ENCODE measurements around the gene CLINT1. TPM values are rescaled to one million over a fixed set of nuclear protein-coding genes. Genes with fewer than 3 reads are reported as not detected.
"Not testable (repeated sequence)": the region's sequence is repeated elsewhere in the genome, so short reads cannot be mapped to it uniquely, and the experiment has no call there.

Gene CLINT1
- total RNA-seq, 8 experiments from 2014 or later, result 31.8 to 83.5 (median 53.8) TPM

- Histone ChIP-seq H3K4me3 (peak overlapping the region; percentile 54 to 97 (median 77)), H3K4me1 (replicated peaks in 1 of 2) (peaks cover 9 to 24% of the 10 kb centered on the region in 2 donors), H3K27ac (peak overlapping the region; percentile 82 to 93)
- 0 to 18% (median 5%) methylated on average over 2 to 5 of the region's 5 CpGs for WGBS, 10 experiments
- in situ Hi-C loops (cut with MboI; ENCODE audit: low pct_unique_long_range_greater_than_20kb in 2 of 9, low sequenced_read_pairs in 9 of 9, unreplicated experiment in 9 of 9), result loop anchor here in 1 of 9 experiments (10.0 kb wide), 1 partner anchor 57 kb away; no protein-coding TSS in a partner anchor
- peak in 6 of 8 experiments; percentile 2 to 9 (median 4) for ATAC-seq (replicated peaks in 6 of 8)
Measured at GRCh38 chr5:157857816-157858526, 974 bp downstream of the CLINT1 start.

- no peak overlapping the region for H3K27ac ChIP-seq
Measured at GRCh38 chr5:157855404-157855994, 3.4 kb downstream of the CLINT1 start.

GRCh38 chr5:157853365-157853764 lies 5.6 kb downstream of the CLINT1 start:
- ATAC-seq (replicated peaks in 6 of 8); H3K27ac ChIP-seq; H3K4me3 ChIP-seq: not testable (repeated sequence)
- in situ Hi-C loops (cut with MboI; ENCODE audit: low pct_unique_long_range_greater_than_20kb in 2 of 9, low sequenced_read_pairs in 9 of 9, unreplicated experiment in 9 of 9), result loop anchor here in 1 of 9 experiments (10.0 kb wide), 1 partner anchor 61 kb away; no protein-coding TSS in a partner anchor
- WGBS, 10 experiments, result 95 to 100% (median 100%) methylated on average over 1 to 9 of the region's 9 CpGs; no CpG with 5 or more reads in 1 of the 10 experiments
- H3K4me1 ChIP-seq (replicated peaks in 1 of 2), result peaks cover 2 to 17% of the 10 kb centered on the region in 2 donors

More at GRCh38 chr5:157855404-157855994, 3.4 kb downstream of the CLINT1 start:
- Histone ChIP-seq H3K4me1 (replicated peaks in 1 of 2) (peaks cover 2 to 17% of the 10 kb centered on the region in 2 donors), H3K4me3 (no peak overlapping the region)
- WGBS, 10 experiments, result 33 to 100% (median 74%) methylated on average over 1 to 7 of the region's 10 CpGs; no CpG with 5 or more reads in 1 of the 10 experiments
- in situ Hi-C loops (cut with MboI; ENCODE audit: low pct_unique_long_range_greater_than_20kb in 2 of 9, low sequenced_read_pairs in 9 of 9, unreplicated experiment in 9 of 9), result loop anchor here in 1 of 9 experiments (10.0 kb wide), 1 partner anchor 59 kb away; no protein-coding TSS in a partner anchor
- ATAC-seq (replicated peaks in 6 of 8), result peak in 3 of 8 experiments; percentile 8 to 12 (median 11)

- H3K4me3 ChIP-seq, result no peak overlapping the region
- 90 to 100% (median 100%) methylated on average over 1 to 3 of the region's 3 CpGs; no CpG with 5 or more reads in 1 of the 10 experiments for WGBS, 10 experiments
- in situ Hi-C loops (cut with MboI; ENCODE audit: low pct_unique_long_range_greater_than_20kb in 2 of 9, low sequenced_read_pairs in 9 of 9, unreplicated experiment in 9 of 9), result no loop called here
- no peak for ATAC-seq (replicated peaks in 6 of 8)
- H3K27ac ChIP-seq, result no peak overlapping the region
- H3K4me1 ChIP-seq (replicated peaks in 1 of 2), result no peaks in the 10 kb centered on the region
Measured at GRCh38 chr5:157845914-157846598, 12.9 kb downstream of the CLINT1 start.

GRCh38 chr5:157842787-157843186 lies 16.2 kb downstream of the CLINT1 start:
- H3K4me3 ChIP-seq, result no peak overlapping the region
- WGBS, 10 experiments, result 86 to 100% (median 98%) methylated on average over 2 to 4 of the region's 4 CpGs
- ATAC-seq (replicated peaks in 6 of 8), result no peak
- in situ Hi-C loops (cut with MboI; ENCODE audit: low pct_unique_long_range_greater_than_20kb in 2 of 9, low sequenced_read_pairs in 9 of 9, unreplicated experiment in 9 of 9), result no loop called here
- no peak overlapping the region for H3K27ac ChIP-seq
- no peaks in the 10 kb centered on the region for H3K4me1 ChIP-seq (replicated peaks in 1 of 2)

GRCh38 chr5:157842185-157842584 lies 16.8 kb downstream of the CLINT1 start:
- ATAC-seq (replicated peaks in 6 of 8), result no peak
- Histone ChIP-seq H3K4me3 (no peak overlapping the region), H3K27ac (no peak overlapping the region), H3K4me1 (replicated peaks in 1 of 2) (no peaks in the 10 kb centered on the region)
- in situ Hi-C loops (cut with MboI; ENCODE audit: low pct_unique_long_range_greater_than_20kb in 2 of 9, low sequenced_read_pairs in 9 of 9, unreplicated experiment in 9 of 9), result no loop called here
- WGBS, 10 experiments, result 83 to 100% (median 95%) methylated on average over 2 to 5 of the region's 5 CpGs; no CpG with 5 or more reads in 2 of the 10 experiments

GRCh38 chr5:157839157-157839795 lies 19.7 kb downstream of the CLINT1 start:
- Histone ChIP-seq H3K27ac (no peak overlapping the region), H3K4me3 (no peak overlapping the region), H3K4me1 (replicated peaks in 1 of 2) (no peaks in the 10 kb centered on the region)
- in situ Hi-C loops (cut with MboI; ENCODE audit: low pct_unique_long_range_greater_than_20kb in 2 of 9, low sequenced_read_pairs in 9 of 9, unreplicated experiment in 9 of 9), result no loop called here
- ATAC-seq (replicated peaks in 6 of 8), result no peak
- WGBS, 10 experiments, result 69 to 100% (median 91%) methylated on average over 1 to 8 of the region's 8 CpGs; no CpG with 5 or more reads in 2 of the 10 experiments

- 93 to 100% (median 100%) methylated on average over 1 to 2 of the region's 2 CpGs; no CpG with 5 or more reads in 3 of the 10 experiments for WGBS, 10 experiments
- in situ Hi-C loops (cut with MboI; ENCODE audit: low pct_unique_long_range_greater_than_20kb in 2 of 9, low sequenced_read_pairs in 9 of 9, unreplicated experiment in 9 of 9), result no loop called here
- H3K4me1 ChIP-seq (replicated peaks in 1 of 2), result no peaks in the 10 kb centered on the region
Measured at GRCh38 chr5:157836121-157836753, 22.7 kb downstream of the CLINT1 start.

GRCh38 chr5:157835041-157835440 lies 23.9 kb downstream of the CLINT1 start:
- no peaks in the 10 kb centered on the region for H3K4me1 ChIP-seq (replicated peaks in 1 of 2)
- no peak overlapping the region for H3K27ac ChIP-seq
- ATAC-seq (replicated peaks in 6 of 8), result no peak
- 84 to 100% (median 91%) methylated on average over 1 to 5 of the region's 5 CpGs; no CpG with 5 or more reads in 1 of the 10 experiments for WGBS, 10 experiments
- no peak overlapping the region for H3K4me3 ChIP-seq
- in situ Hi-C loops (cut with MboI; ENCODE audit: low pct_unique_long_range_greater_than_20kb in 2 of 9, low sequenced_read_pairs in 9 of 9, unreplicated experiment in 9 of 9), result no loop called here

More at GRCh38 chr5:157836121-157836753, 22.7 kb downstream of the CLINT1 start:
- ATAC-seq (replicated peaks in 6 of 8), result no peak
- H3K27ac ChIP-seq, result no peak overlapping the region
- no peak overlapping the region for H3K4me3 ChIP-seq

GRCh38 chr5:157828944-157829639 lies 29.9 kb downstream of the CLINT1 start:
- Histone ChIP-seq H3K27ac (no peak overlapping the region), H3K4me1 (replicated peaks in 1 of 2) (peaks cover 0 to 2% of the 10 kb centered on the region in 2 donors), H3K4me3 (no peak overlapping the region)
- peak in 3 of 8 experiments; percentile 43 to 56 (median 54) for ATAC-seq (replicated peaks in 6 of 8)
- WGBS, 10 experiments, result 73 to 100% (median 93%) methylated on average over 1 to 4 of the region's 4 CpGs; no CpG with 5 or more reads in 2 of the 10 experiments
- in situ Hi-C loops (cut with MboI; ENCODE audit: low pct_unique_long_range_greater_than_20kb in 2 of 9, low sequenced_read_pairs in 9 of 9, unreplicated experiment in 9 of 9), result no loop called here

- ATAC-seq (replicated peaks in 6 of 8), result no peak
- Histone ChIP-seq H3K4me3 (no peak overlapping the region), H3K27ac (no peak overlapping the region), H3K4me1 (replicated peaks in 1 of 2) (peaks cover 0 to 2% of the 10 kb centered on the region in 2 donors)
- 7 to 100% (median 74%) methylated on average over 1 to 7 of the region's 8 CpGs; no CpG with 5 or more reads in 1 of the 10 experiments for WGBS, 10 experiments
- in situ Hi-C loops (cut with MboI; ENCODE audit: low pct_unique_long_range_greater_than_20kb in 2 of 9, low sequenced_read_pairs in 9 of 9, unreplicated experiment in 9 of 9), result no loop called here
Measured at GRCh38 chr5:157828105-157828943, 30.6 kb downstream of the CLINT1 start.

Data from motor neuron (in vitro differentiated cells).